ENCODE measurements around the gene CAPS.
"Not testable (repeated sequence)": the region's sequence is repeated elsewhere in the genome, so short reads cannot be mapped to it uniquely, and the experiment has no call there.

Gene CAPS

GRCh38 chr19:5913739-5914357, at the start of gene CAPS:
Gene CAPS (plus strand): TSS chr19:5914254. CDS start chr19:5914407, 153 bp downstream.
- H3K36me3 ChIP-seq (ENCODE audit: control insufficient read depth in 1 of 2, insufficient read depth in 2 of 2, low read length in 2 of 2): peaks cover 8 to 39% of the 10 kb centered on the region in 2 donors
- H3K4me1 ChIP-seq (ENCODE audit: control insufficient read depth in 1 of 2, insufficient read depth in 2 of 2, low read length in 2 of 2): peaks cover 0 to 10% of the 10 kb centered on the region in 2 donors
- H3K27ac ChIP-seq (ENCODE audit: low read length): no peak within 1 kb of the TSS
- H3K27me3 ChIP-seq (ENCODE audit: low read depth, low read length): no peaks in the 10 kb centered on the region
- H3K4me3 ChIP-seq (ENCODE audit: low read depth in 1 of 2, low read length in 2 of 2): no peak within 1 kb of the TSS
- H3K9me3 ChIP-seq (ENCODE audit: control insufficient read depth in 1 of 2, low read length in 2 of 2): no peaks in the 10 kb centered on the region

- H3K36me3 ChIP-seq (ENCODE audit: control insufficient read depth in 1 of 2, insufficient read depth in 2 of 2, low read length in 2 of 2): no peaks in the 10 kb centered on the region
- H3K4me3 ChIP-seq (ENCODE audit: low read depth in 1 of 2, low read length in 2 of 2): no peak overlapping the region
- no peaks in the 10 kb centered on the region for H3K27me3 ChIP-seq (ENCODE audit: low read depth, low read length)
- no peaks in the 10 kb centered on the region for H3K4me1 ChIP-seq (ENCODE audit: control insufficient read depth in 1 of 2, insufficient read depth in 2 of 2, low read length in 2 of 2)
- H3K9me3 ChIP-seq (ENCODE audit: control insufficient read depth in 1 of 2, low read length in 2 of 2): no peaks in the 10 kb centered on the region
- no peak overlapping the region for H3K27ac ChIP-seq (ENCODE audit: low read length)
Observed at GRCh38 chr19:5864725-5865486, 49.1 kb upstream of the CAPS start.

GRCh38 chr19:5865772-5866171, 48.3 kb upstream of the CAPS start:
- Histone ChIP-seq H3K4me3 (ENCODE audit: low read depth in 1 of 2, low read length in 2 of 2) (no peak overlapping the region), H3K4me1 (ENCODE audit: control insufficient read depth in 1 of 2, insufficient read depth in 2 of 2, low read length in 2 of 2) (no peaks in the 10 kb centered on the region), H3K27me3 (ENCODE audit: low read depth, low read length) (no peaks in the 10 kb centered on the region), H3K36me3 (ENCODE audit: control insufficient read depth in 1 of 2, insufficient read depth in 2 of 2, low read length in 2 of 2) (no peaks in the 10 kb centered on the region), H3K27ac (ENCODE audit: low read length) (no peak overlapping the region), H3K9me3 (ENCODE audit: control insufficient read depth in 1 of 2, low read length in 2 of 2) (no peaks in the 10 kb centered on the region)

- Histone ChIP-seq H3K27me3 (ENCODE audit: low read depth, low read length) (no peaks in the 10 kb centered on the region), H3K4me1 (ENCODE audit: control insufficient read depth in 1 of 2, insufficient read depth in 2 of 2, low read length in 2 of 2) (no peaks in the 10 kb centered on the region), H3K9me3 (ENCODE audit: control insufficient read depth in 1 of 2, low read length in 2 of 2) (no peaks in the 10 kb centered on the region), H3K27ac (ENCODE audit: low read length) (no peak overlapping the region), H3K36me3 (ENCODE audit: control insufficient read depth in 1 of 2, insufficient read depth in 2 of 2, low read length in 2 of 2) (no peaks in the 10 kb centered on the region), H3K4me3 (ENCODE audit: low read depth in 1 of 2, low read length in 2 of 2) (no peak overlapping the region)
Observed at GRCh38 chr19:5867201-5868136, 46.6 kb upstream of the CAPS start.

GRCh38 chr19:5870986-5871394, 43.1 kb upstream of the CAPS start:
- H3K9me3 ChIP-seq (ENCODE audit: control insufficient read depth in 1 of 2, low read length in 2 of 2): no peaks in the 10 kb centered on the region
- no peaks in the 10 kb centered on the region for H3K36me3 ChIP-seq (ENCODE audit: control insufficient read depth in 1 of 2, insufficient read depth in 2 of 2, low read length in 2 of 2)
- no peaks in the 10 kb centered on the region for H3K27me3 ChIP-seq (ENCODE audit: low read depth, low read length)
- no peak overlapping the region for H3K27ac ChIP-seq (ENCODE audit: low read length)
- no peaks in the 10 kb centered on the region for H3K4me1 ChIP-seq (ENCODE audit: control insufficient read depth in 1 of 2, insufficient read depth in 2 of 2, low read length in 2 of 2)
- H3K4me3 ChIP-seq (ENCODE audit: low read depth in 1 of 2, low read length in 2 of 2): no peak overlapping the region

- Histone ChIP-seq H3K4me1 (ENCODE audit: control insufficient read depth in 1 of 2, insufficient read depth in 2 of 2, low read length in 2 of 2) (no peaks in the 10 kb centered on the region), H3K27ac (ENCODE audit: low read length) (no peak overlapping the region), H3K36me3 (ENCODE audit: control insufficient read depth in 1 of 2, insufficient read depth in 2 of 2, low read length in 2 of 2) (no peaks in the 10 kb centered on the region)
Observed at GRCh38 chr19:5873617-5874199, 40.3 kb upstream of the CAPS start.

GRCh38 chr19:5874496-5874895, 39.6 kb upstream of the CAPS start:
- H3K4me3 ChIP-seq (ENCODE audit: low read depth in 1 of 2, low read length in 2 of 2); H3K36me3 ChIP-seq (ENCODE audit: control insufficient read depth in 1 of 2, insufficient read depth in 2 of 2, low read length in 2 of 2); H3K9me3 ChIP-seq (ENCODE audit: control insufficient read depth in 1 of 2, low read length in 2 of 2); H3K4me1 ChIP-seq (ENCODE audit: control insufficient read depth in 1 of 2, insufficient read depth in 2 of 2, low read length in 2 of 2); H3K27ac ChIP-seq (ENCODE audit: low read length); H3K27me3 ChIP-seq (ENCODE audit: low read depth, low read length): not testable (repeated sequence)

More at GRCh38 chr19:5873617-5874199, 40.3 kb upstream of the CAPS start:
- H3K27me3 ChIP-seq (ENCODE audit: low read depth, low read length): no peaks in the 10 kb centered on the region
- no peaks in the 10 kb centered on the region for H3K9me3 ChIP-seq (ENCODE audit: control insufficient read depth in 1 of 2, low read length in 2 of 2)
- H3K4me3 ChIP-seq (ENCODE audit: low read depth in 1 of 2, low read length in 2 of 2): no peak overlapping the region

- Histone ChIP-seq H3K27me3 (ENCODE audit: low read depth, low read length) (no peaks in the 10 kb centered on the region), H3K4me1 (ENCODE audit: control insufficient read depth in 1 of 2, insufficient read depth in 2 of 2, low read length in 2 of 2) (peaks cover 3 to 14% of the 10 kb centered on the region in 2 donors), H3K9me3 (ENCODE audit: control insufficient read depth in 1 of 2, low read length in 2 of 2) (no peaks in the 10 kb centered on the region), H3K36me3 (ENCODE audit: control insufficient read depth in 1 of 2, insufficient read depth in 2 of 2, low read length in 2 of 2) (no peaks in the 10 kb centered on the region), H3K27ac (ENCODE audit: low read length) (no peak overlapping the region), H3K4me3 (ENCODE audit: low read depth in 1 of 2, low read length in 2 of 2) (no peak overlapping the region)
Observed at GRCh38 chr19:5877427-5877826, 36.6 kb upstream of the CAPS start.

- Histone ChIP-seq H3K4me3 (ENCODE audit: low read depth in 1 of 2, low read length in 2 of 2) (no peak overlapping the region), H3K27me3 (ENCODE audit: low read depth, low read length) (no peaks in the 10 kb centered on the region), H3K9me3 (ENCODE audit: control insufficient read depth in 1 of 2, low read length in 2 of 2) (no peaks in the 10 kb centered on the region), H3K27ac (ENCODE audit: low read length) (no peak overlapping the region), H3K36me3 (ENCODE audit: control insufficient read depth in 1 of 2, insufficient read depth in 2 of 2, low read length in 2 of 2) (no peaks in the 10 kb centered on the region), H3K4me1 (ENCODE audit: control insufficient read depth in 1 of 2, insufficient read depth in 2 of 2, low read length in 2 of 2) (peaks cover 3 to 14% of the 10 kb centered on the region in 2 donors)
Observed at GRCh38 chr19:5877882-5878281, 36.2 kb upstream of the CAPS start.

- Histone ChIP-seq H3K36me3 (ENCODE audit: control insufficient read depth in 1 of 2, insufficient read depth in 2 of 2, low read length in 2 of 2) (no peaks in the 10 kb centered on the region), H3K9me3 (ENCODE audit: control insufficient read depth in 1 of 2, low read length in 2 of 2) (no peaks in the 10 kb centered on the region), H3K27me3 (ENCODE audit: low read depth, low read length) (no peaks in the 10 kb centered on the region), H3K4me3 (ENCODE audit: low read depth in 1 of 2, low read length in 2 of 2) (no peak overlapping the region), H3K4me1 (ENCODE audit: control insufficient read depth in 1 of 2, insufficient read depth in 2 of 2, low read length in 2 of 2) (peaks cover 3 to 18% of the 10 kb centered on the region in 2 donors), H3K27ac (ENCODE audit: low read length) (no peak overlapping the region)
Observed at GRCh38 chr19:5880196-5880595, 33.9 kb upstream of the CAPS start.

- Histone ChIP-seq H3K4me3 (ENCODE audit: low read depth in 1 of 2, low read length in 2 of 2) (no peak overlapping the region), H3K9me3 (ENCODE audit: control insufficient read depth in 1 of 2, low read length in 2 of 2) (no peaks in the 10 kb centered on the region), H3K27me3 (ENCODE audit: low read depth, low read length) (no peaks in the 10 kb centered on the region), H3K36me3 (ENCODE audit: control insufficient read depth in 1 of 2, insufficient read depth in 2 of 2, low read length in 2 of 2) (no peaks in the 10 kb centered on the region), H3K27ac (ENCODE audit: low read length) (peak overlapping the region; percentile 45), H3K4me1 (ENCODE audit: control insufficient read depth in 1 of 2, insufficient read depth in 2 of 2, low read length in 2 of 2) (peaks cover 3 to 18% of the 10 kb centered on the region in 2 donors)
Observed at GRCh38 chr19:5880604-5881078, 33.4 kb upstream of the CAPS start.

Data from muscle layer of duodenum (tissue), 2 donors.